GM18511 (cell line): ENCODE results near the gene YARS1.

Source experiments
- ATAC-seq: cut with Tn5 transposase; IDR thresholded peaks from one replicate; pipeline ENCODE4 v1.9.1; 2021; ENCODE audit warnings: mild to moderate bottlenecking, moderate library complexity; ENCODE audit not compliant: unreplicated experiment

YARS1 gene

GRCh38 chr1:32748348-32748747 is 68.8 kb downstream of the YARS1 start:
- no peak for ATAC-seq

GRCh38 chr1:32746130-32746529 is 71.0 kb downstream of the YARS1 start:
- no peak for ATAC-seq

- no peak for ATAC-seq
These were observed 73.1 kb downstream of the YARS1 start for GRCh38 chr1:32744071-32744425.

DNA sequence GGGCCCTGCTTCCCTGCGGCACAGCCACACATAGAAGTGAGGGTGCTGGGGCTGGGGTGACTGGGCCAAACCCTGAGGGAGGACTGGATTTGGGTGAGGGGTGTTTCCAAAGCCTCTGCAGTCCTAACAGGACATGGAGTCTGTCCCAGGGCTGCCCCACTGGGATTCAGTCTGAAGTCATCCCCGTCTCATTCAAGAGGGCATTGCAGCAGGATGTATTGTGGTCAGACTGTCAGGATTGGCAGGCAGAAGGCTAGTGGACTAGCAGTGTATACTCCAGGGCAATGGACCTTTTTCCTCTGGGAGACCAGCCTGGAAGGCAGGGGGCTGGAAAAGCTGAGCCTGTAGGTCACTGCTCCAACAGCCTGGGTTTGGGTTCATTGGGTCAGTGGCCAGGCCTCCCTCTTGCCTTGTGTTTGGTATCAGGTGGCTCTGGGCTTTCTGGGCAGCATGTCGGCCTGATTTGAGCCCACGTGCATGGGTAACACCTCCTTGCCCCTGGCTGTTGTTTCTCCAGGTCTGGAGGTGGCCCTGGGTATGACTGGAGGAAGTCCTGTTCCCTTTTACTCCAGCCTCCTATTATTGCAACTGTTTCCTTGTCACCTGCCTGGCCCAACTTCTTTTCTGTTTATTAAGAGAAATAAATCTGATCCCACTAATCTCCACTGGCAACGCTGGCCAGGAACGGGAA is 73.6 kb downstream of the YARS1 start:
- no peak for ATAC-seq

DNA sequence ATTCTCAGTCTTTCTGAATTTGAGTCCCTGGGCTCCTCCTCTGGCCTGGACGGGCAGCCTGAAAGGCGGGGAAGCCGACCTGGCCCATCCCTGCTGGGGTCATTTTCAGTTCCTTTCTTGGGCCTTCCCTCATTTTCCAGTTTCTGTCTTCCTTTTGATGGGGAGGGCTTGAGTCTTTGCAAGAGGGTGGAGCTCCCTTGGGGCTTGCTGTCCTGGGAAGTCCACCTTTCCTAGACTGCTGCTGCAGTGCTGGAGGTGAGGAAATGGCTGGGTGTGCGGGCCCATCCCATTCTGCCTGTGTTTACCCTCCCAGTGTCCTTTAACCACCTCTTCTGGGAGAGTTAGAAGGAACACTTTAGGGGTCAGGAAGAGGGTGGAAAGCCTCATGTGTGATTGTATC is 74.2 kb downstream of the YARS1 start:
- ATAC-seq, result no peak

- ATAC-seq, result no peak
These were observed 74.8 kb downstream of the YARS1 start for GRCh38 chr1:32742199-32742947.

DNA sequence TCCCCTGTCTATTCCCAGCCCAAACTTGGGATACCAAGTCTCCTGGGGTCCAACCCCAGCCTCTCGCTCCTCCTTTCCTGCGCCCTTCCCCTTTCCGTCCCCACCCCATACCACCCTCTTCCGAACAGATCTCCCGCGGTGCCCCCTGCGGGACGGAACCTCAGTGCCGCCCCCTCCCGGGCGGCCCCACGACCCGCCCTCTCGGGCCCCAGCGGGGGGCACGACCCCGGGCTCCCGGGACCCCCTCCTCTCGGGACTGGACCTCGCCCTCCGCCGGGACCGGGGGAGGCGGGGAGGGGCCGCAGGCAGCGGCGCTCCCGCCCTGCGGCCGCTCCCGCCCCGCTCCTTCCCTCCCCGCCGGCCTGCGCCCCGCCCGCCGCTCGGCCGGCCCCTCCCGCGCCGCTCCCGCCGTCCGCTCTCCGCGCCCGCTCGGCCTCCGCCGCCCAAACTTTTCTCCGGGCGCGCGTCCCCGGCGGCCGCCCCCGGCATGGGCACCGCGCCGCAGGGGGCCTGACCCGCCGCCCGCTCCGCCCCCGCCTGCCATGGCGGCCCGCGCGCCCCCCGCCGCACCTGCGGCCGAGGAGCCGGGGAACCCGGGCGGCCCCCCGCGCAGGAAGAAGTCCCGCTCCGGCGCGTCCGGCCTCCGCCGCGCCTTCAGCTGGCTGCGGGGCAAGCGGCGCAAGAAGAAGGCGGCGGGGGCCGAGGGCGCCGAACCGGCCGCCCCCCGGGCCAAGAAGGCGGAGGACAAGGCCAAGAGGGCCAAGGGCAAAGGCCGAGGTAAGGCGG is 75.6 kb downstream of the YARS1 start:
- no peak for ATAC-seq

DNA sequence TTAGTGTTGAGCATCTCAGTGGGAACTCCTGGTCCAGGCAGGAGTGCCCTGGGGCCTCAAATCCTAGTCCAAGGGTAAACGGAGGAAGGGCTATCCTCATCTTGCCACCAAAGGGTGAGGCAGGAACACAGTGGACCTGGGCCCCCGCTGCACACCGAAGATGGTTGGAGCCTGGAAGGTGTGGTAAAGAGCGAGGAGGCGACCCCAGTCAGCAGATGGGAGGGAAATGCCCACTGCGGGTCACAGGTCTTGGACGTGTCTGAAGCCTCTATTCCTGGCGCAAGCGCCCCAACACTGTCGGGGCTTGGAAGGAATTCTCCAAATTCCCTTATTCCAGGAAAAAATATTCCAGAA is 76.1 kb downstream of the YARS1 start:
- no peak for ATAC-seq

- no peak for ATAC-seq
These were observed 80.1 kb downstream of the YARS1 start for GRCh38 chr1:32736812-32737791.

DNA sequence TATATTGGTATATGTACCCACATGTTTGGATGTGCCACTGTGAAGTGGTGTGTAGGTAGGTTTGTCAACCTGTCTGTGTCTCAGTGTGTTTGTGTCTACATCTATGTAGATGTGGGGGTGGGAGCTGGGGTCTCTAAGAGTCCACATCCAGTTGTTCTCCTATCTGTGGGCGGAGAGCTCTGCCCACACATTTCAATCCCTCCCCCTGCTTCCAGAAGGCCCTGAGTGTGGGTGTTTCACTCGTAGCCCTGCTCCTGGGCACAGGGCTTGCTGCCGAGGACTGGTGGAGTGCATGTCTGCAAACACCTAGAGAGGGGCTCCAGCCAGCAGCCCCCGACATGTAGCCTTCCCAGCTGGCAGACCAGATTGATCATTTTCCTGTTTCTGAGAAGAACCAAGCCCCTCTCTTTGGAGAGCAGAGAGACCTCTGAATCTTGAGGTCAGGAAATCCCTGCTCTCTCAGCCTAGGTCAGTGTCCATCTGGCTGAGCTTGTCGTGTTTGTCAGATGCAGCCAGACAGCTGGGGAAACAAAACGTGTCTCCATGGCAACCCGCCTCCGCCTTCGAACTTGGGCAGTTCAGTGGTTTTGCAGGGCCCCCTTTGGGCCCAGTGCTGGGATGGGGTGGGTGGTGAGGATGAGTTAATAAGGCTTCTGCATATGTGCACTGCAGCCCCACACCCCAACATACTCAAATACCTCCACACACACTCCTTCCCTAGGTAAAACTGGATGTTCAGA is 83.4 kb downstream of the YARS1 start:
- ATAC-seq, result no peak

DNA sequence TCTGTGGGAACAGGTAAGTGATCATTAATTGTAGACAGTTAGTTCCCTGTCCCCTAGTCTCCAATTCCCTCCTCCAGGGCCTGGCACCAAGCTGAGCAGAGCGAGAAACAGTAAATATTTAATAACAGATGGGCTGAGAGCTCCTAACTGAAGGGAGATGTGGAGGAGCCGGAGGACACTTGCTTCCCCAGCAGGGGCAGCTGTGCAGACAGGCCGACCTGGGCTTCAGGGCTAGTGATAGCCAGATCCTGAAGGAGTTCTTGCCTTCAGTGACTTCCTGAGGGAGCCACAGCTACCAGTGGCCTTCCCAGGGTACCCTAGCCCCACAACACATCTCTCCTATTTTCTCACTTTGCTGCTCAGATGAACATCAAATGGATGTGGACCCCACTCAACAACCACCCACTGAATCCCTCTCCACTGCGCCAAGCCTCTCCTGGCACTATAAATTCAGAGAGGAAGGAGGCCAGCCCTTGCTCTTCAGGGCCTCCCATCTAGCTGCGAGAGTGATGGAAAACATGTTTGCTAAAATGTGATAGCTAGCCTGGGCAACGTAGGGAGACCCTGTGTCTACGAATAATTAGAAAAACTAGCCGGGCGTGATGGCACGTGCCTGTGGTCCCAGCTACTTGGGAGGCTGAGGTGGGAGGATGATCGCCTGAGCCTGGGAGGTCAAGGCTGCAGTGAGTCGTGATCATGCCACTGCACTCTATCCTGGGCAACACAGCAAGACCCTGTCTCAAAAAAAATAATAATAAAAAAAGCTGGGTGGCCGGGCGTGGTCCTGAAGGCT is 87.7 kb downstream of the YARS1 start:
- ATAC-seq, result no peak

GRCh38 chr1:32728413-32729077 is 88.6 kb downstream of the YARS1 start:
- ATAC-seq, result no peak

GRCh38 chr1:32727876-32728275 is 89.3 kb downstream of the YARS1 start:
- ATAC-seq, result no peak

GRCh38 chr1:32725615-32725982 is 91.6 kb downstream of the YARS1 start:
- no peak for ATAC-seq
